H1 (cell line): Measurements from ENCODE around the gene BPIFB6. TPM values are rescaled to one million over a fixed set of nuclear protein-coding genes. Genes with fewer than 3 reads are reported as not detected.

Experiments used
- CTCF ChIA-PET: fragments of 300-600 bp; sonication (Branson Sonifier 250); formaldehyde crosslinking; loops from one replicate; lab custom pipeline; 2021; ENCODE audit not compliant: partially characterized antibody; lab: Charles Lee
- POLR2A ChIA-PET: fragments of 300-600 bp; sonication (Branson Sonifier 250); formaldehyde crosslinking; loops from one replicate; lab custom pipeline; 2021; ENCODE audit warnings: inconsistent platforms; ENCODE audit not compliant: partially characterized antibody; lab: Charles Lee
- DNase-seq, 2 experiments: peaks; one replicate each; pipeline versions ENCODE4 v3.0.0 to v3.0.0-alpha.2; 2010 to 2022; ENCODE audit warnings: low spot score in 2 of 2, low read depth in 1 of 2, mixed read lengths in 1 of 2
- FAIRE-seq: peaks from 2 replicates; lab custom pipeline; 2011; peaks lifted over from hg19 to GRCh38; lab: Jason Lieb, UNC
- H2AFZ ChIP-seq: 2 replicates; pipeline ENCODE4 v1.8.1; 2012; ENCODE audit warnings: low read length, inconsistent platforms
- H2AK5ac ChIP-seq: 2 replicates; pipeline ENCODE4 v1.6.1; 2013; ENCODE audit warnings: low read depth, low read length
- H2BK120ac ChIP-seq: replicated peaks from 2 replicates; pipeline ENCODE3; 2013; ENCODE audit warnings: low read depth, low read length, inconsistent platforms
- H2BK12ac ChIP-seq: 2 replicates; pipeline ENCODE4 v1.6.1; 2013; ENCODE audit warnings: low read depth, low read length
- H2BK15ac ChIP-seq: 2 replicates; pipeline ENCODE4 v1.6.1; 2013; ENCODE audit warnings: low read length
- H2BK20ac ChIP-seq: 2 replicates; pipeline ENCODE4 v1.6.1; 2013; ENCODE audit warnings: low read length
- H2BK5ac ChIP-seq: 2 replicates; pipeline ENCODE4 v1.6.1; 2013; ENCODE audit warnings: low read depth, low read length
- H3K14ac ChIP-seq: 2 replicates; pipeline ENCODE4 v1.6.1; 2013; ENCODE audit warnings: inconsistent platforms; ENCODE audit not compliant: insufficient read length
- H3K18ac ChIP-seq: 2 replicates; pipeline ENCODE4 v1.6.1; 2013; ENCODE audit warnings: low read length; ENCODE audit errors: extremely low read depth
- H3K23ac ChIP-seq: 2 replicates; pipeline ENCODE4 v1.6.1; 2013; ENCODE audit warnings: inconsistent platforms; ENCODE audit not compliant: insufficient read length
- H3K23me2 ChIP-seq: 2 replicates; pipeline ENCODE4 v1.6.1; 2013; ENCODE audit warnings: low read depth, low read length
- H3K27ac ChIP-seq: 2 replicates; pipeline ENCODE4 v1.6.1; 2011; ENCODE audit warnings: low read depth, low read length, inconsistent platforms
- H3K27me3 ChIP-seq, 4 experiments: replicated peaks in 1 of 4; 1 replicate in 1 of 4; 2 replicates in 3 of 4; pipeline versions ENCODE4 v1.6.1 to v1.8.1; 2011 to 2013; ENCODE audit warnings: low read length in 3 of 4, mild to moderate bottlenecking in 3 of 4, inconsistent platforms in 2 of 4, mixed read lengths in 2 of 4, moderate library complexity in 1 of 4; ENCODE audit not compliant: control insufficient read depth in 3 of 4, insufficient read depth in 3 of 4; ENCODE audit errors: extremely low read depth in 1 of 4
- H3K36me3 ChIP-seq, 4 experiments: 2 replicates each; pipeline versions ENCODE4 v1.6.1 to v1.8.1; 2011 to 2013; ENCODE audit warnings: mild to moderate bottlenecking in 4 of 4, low read length in 3 of 4, moderate library complexity in 2 of 4, control low read depth in 1 of 4, inconsistent platforms in 1 of 4; ENCODE audit not compliant: insufficient read depth in 4 of 4, control insufficient read depth in 2 of 4
- H3K4ac ChIP-seq: replicated peaks from 2 replicates; pipeline ENCODE3; 2013; ENCODE audit warnings: low read length, low read depth, mixed read lengths, inconsistent platforms; ENCODE audit not compliant: insufficient read length
- H3K4me1 ChIP-seq, 4 experiments: replicated peaks in 1 of 4; 1 replicate in 1 of 4; 2 replicates in 3 of 4; pipeline versions ENCODE4 v1.6.1 to v1.8.1; 2011 to 2013; ENCODE audit warnings: low read length in 3 of 4, inconsistent platforms in 2 of 4, mixed read lengths in 1 of 4; ENCODE audit not compliant: insufficient read depth in 4 of 4, control insufficient read depth in 3 of 4
- H3K4me2 ChIP-seq, 2 experiments: 2 replicates each; pipeline versions ENCODE4 v1.6.1 to v1.8.1; 2011 to 2013; ENCODE audit warnings: low read depth in 2 of 2, low read length in 2 of 2, control low read depth in 1 of 2, inconsistent platforms in 1 of 2, mild to moderate bottlenecking in 1 of 2; ENCODE audit not compliant: insufficient read depth in 1 of 2
- H3K4me3 ChIP-seq, 4 experiments: fragments of 200-600, 300-600 bp in 1 of 4; sonication (generic), shearing (Covaris generic), sonication (Bioruptor Twin) in 1 of 4; 2 replicates each; pipeline versions ENCODE4 v1.5.1 to v1.8.1; 2011 to 2016; ENCODE audit warnings: low read length in 4 of 4, low read depth in 3 of 4, control low read depth in 2 of 4, inconsistent platforms in 2 of 4, mild to moderate bottlenecking in 2 of 4, mixed read lengths in 1 of 4, moderate library complexity in 1 of 4; ENCODE audit not compliant: insufficient read depth in 2 of 4; ENCODE audit errors: extremely low read depth in 1 of 4
- H3K56ac ChIP-seq: replicated peaks from 2 replicates; pipeline ENCODE3; 2013; ENCODE audit warnings: low read depth, mild to moderate bottlenecking, mixed read lengths, low read length, inconsistent platforms; ENCODE audit not compliant: insufficient read length
- H3K79me1 ChIP-seq: 2 replicates; pipeline ENCODE4 v1.6.1; 2013; ENCODE audit warnings: low read depth, low read length, control low read depth
- H3K79me2 ChIP-seq, 2 experiments: 2 replicates each; pipeline versions ENCODE4 v1.6.1 to v1.8.1; 2012 to 2013; ENCODE audit warnings: low read length in 2 of 2, mild to moderate bottlenecking in 2 of 2, inconsistent platforms in 1 of 2; ENCODE audit not compliant: insufficient read depth in 2 of 2, control insufficient read depth in 1 of 2
- H3K9ac ChIP-seq, 4 experiments: replicated peaks in 1 of 4; 1 replicate in 1 of 4; 2 replicates in 3 of 4; pipeline versions ENCODE4 v1.6.1 to v1.8.1; 2011 to 2013; ENCODE audit warnings: low read depth in 3 of 4, low read length in 3 of 4, control low read depth in 2 of 4, mild to moderate bottlenecking in 2 of 4, moderate library complexity in 2 of 4, inconsistent platforms in 1 of 4; ENCODE audit errors: extremely low read depth in 1 of 4
- H3K9me3 ChIP-seq, 2 experiments: 2 replicates each; pipeline versions ENCODE4 v1.6.1 to v1.8.1; 2012 to 2013; ENCODE audit warnings: mild to moderate bottlenecking in 2 of 2, moderate library complexity in 2 of 2, control low read depth in 1 of 2, inconsistent platforms in 1 of 2, low read depth in 1 of 2, low read length in 1 of 2, mixed read lengths in 1 of 2; ENCODE audit not compliant: insufficient read depth in 2 of 2
- H4K20me1 ChIP-seq, 2 experiments: replicated peaks in 1 of 2; 2 replicates each; pipeline versions ENCODE3 to v1.8.1; 2011 to 2013; ENCODE audit warnings: inconsistent platforms in 2 of 2, low read length in 2 of 2, mild to moderate bottlenecking in 1 of 2; ENCODE audit not compliant: insufficient read depth in 2 of 2, control insufficient read depth in 1 of 2
- H4K5ac ChIP-seq: 2 replicates; pipeline ENCODE4 v1.6.1; 2013; ENCODE audit warnings: low read length, low read depth, mixed read lengths, inconsistent platforms; ENCODE audit not compliant: insufficient read length
- H4K8ac ChIP-seq: 2 replicates; pipeline ENCODE4 v1.8.0; 2013; ENCODE audit warnings: mild to moderate bottlenecking, moderate library complexity, low read length, inconsistent platforms; ENCODE audit not compliant: insufficient read depth; ENCODE audit errors: extremely low read depth
- H4K91ac ChIP-seq: replicated peaks from 2 replicates; pipeline ENCODE3; 2013; ENCODE audit warnings: low read length, mixed read lengths, inconsistent platforms; ENCODE audit not compliant: insufficient read length
- GABPA ChIP-seq: IDR thresholded peaks from 2 replicates; pipeline ENCODE4 v1.6.1; 2011; ENCODE audit warnings: mild to moderate bottlenecking, low read length, moderate library complexity, borderline replicate concordance; ENCODE audit not compliant: insufficient read depth
- GTF2F1 ChIP-seq: IDR thresholded peaks from 2 replicates; pipeline ENCODE4 v1.6.1; 2012; ENCODE audit warnings: low read depth, low read length, improper control_type of control experiment, borderline replicate concordance
- POU5F1 ChIP-seq: IDR thresholded peaks from 2 replicates; pipeline ENCODE4 v1.6.1; 2011; ENCODE audit warnings: low read depth, mild to moderate bottlenecking, low read length, moderate library complexity
- whole genome bisulfite sequencing, 2 experiments: shearing (Covaris generic) in 1 of 2; methylation state at CpG; one replicate each; pipeline versions ENCODE4 v1.1.6 to v1.1.7; 2013 to 2015; ENCODE audit warnings: low lambda C conversion rate in 2 of 2, mixed read lengths in 2 of 2, inconsistent platforms in 1 of 2, low coverage in 1 of 2, missing lambda C conversion rate in 1 of 2; ENCODE audit not compliant: insufficient replicate concordance in 2 of 2, insufficient coverage in 1 of 2, insufficient read length in 1 of 2; ENCODE audit errors: extremely low coverage in 1 of 2, missing lambda C conversion rate in 1 of 2; 5-methylcytosine and 5-hydroxymethylcytosine counted together
- polyA plus RNA-seq, 7 experiments: library from polyadenylated mRNA; depleted of rRNA in 3 of 7; stranded (reverse) in 5 of 7; unstranded in 2 of 7; fragments of >200 nt in 5 of 7; fragments of 200-250 nt in 2 of 7; gene quantifications; 1 replicate in 5 of 7; 2 replicates in 1 of 7; 4 replicates in 1 of 7; pipeline versions ENCODE4 v1.2.1 to v1.2.3, GENCODE V29; 2011 to 2013; ENCODE audit warnings: missing spikeins in 2 of 7, mixed read lengths in 2 of 7
- total RNA-seq: library from RNA; stranded (reverse); fragmentation: NEBNext Ultra II Directional; extraction: Animal tissue kit (Norgen Biotek cat#: 25700); gene quantifications from 2 replicates; pipeline ENCODE4 v1.2.1, GENCODE V29; 2021

Gene BPIFB6
- total and polyA plus RNA-seq, 2 of the 8 experiments (the other 6 are each of a cell fraction or from before 2014, with no cell fraction given) = not detected

DNA sequence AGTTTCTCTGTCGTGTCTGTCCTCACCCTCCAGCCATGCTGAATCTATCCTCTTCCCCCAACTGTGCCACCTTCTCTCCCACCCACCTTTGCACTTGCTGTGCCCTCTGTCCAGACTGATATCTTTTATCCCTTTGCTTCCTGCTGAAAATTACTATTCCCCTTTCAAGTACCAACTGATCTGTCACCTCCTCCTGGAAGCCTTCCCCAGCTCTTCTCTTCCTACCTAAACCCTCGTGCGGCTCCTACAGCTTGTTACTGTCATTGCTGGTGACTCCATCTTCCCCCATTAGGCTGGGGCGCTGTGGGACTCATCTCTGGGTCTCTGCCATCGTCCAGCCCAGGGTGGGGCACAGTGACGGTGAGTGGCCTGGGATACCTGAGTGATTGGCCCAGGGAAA, 1.1 kb downstream of the BPIFB6 start:
- Histone ChIP-seq H3K27ac (no peak overlapping the region), H3K4me2 (no peak overlapping the region), H3K18ac (no peak overlapping the region), H2BK5ac (no peak overlapping the region), H3K36me3 (no peaks in the 10 kb centered on the region), H3K23ac (no peak overlapping the region), H4K5ac (no peak overlapping the region), H3K9ac (no peak overlapping the region), H2BK120ac (no peak overlapping the region), H2AFZ (no peak overlapping the region), H3K14ac (no peak overlapping the region), H2AK5ac (no peak overlapping the region), H2BK12ac (no peak overlapping the region), H3K79me1 (no peaks in the 10 kb centered on the region), H4K20me1 (peaks cover 0 to 2% of the 10 kb centered on the region in 2 experiments), H3K56ac (no peak overlapping the region), H3K9me3 (no peaks in the 10 kb centered on the region), H3K79me2 (no peaks in the 10 kb centered on the region), H4K91ac (no peak overlapping the region), H2BK15ac (no peak overlapping the region), H2BK20ac (no peak overlapping the region), H3K4ac (no peak overlapping the region), H3K27me3 (no peaks in the 10 kb centered on the region), H3K23me2 (no peaks in the 10 kb centered on the region), H3K4me1 (no peaks in the 10 kb centered on the region), H4K8ac (no peak overlapping the region; the same call in 1 of the 2 replicates), H3K4me3 (no peak overlapping the region)
- no peak for FAIRE-seq
- no peak for DNase-seq
- TF ChIP-seq POU5F1 = no peak
- TF ChIP-seq GTF2F1 = no peak
- TF ChIP-seq GABPA = no peak
- 80% methylated on average over 6 of the region's 6 CpGs; no CpG with 5 or more reads in 1 of the 2 experiments for WGBS, 2 experiments
- ChIA-PET POLR2A (no interaction called here), CTCF (interaction anchor here (1.3 to 1.7 kb wide), 2 partner anchors 19 to 39 kb away, joined by 3 to 5 read pairs; no protein-coding TSS in a partner anchor)
